IMR-90 (cell line): ENCODE results near the gene TMED10. TPM values are rescaled to one million over a fixed set of nuclear protein-coding genes. Genes with fewer than 3 reads are reported as not detected.

Experiments
- ATAC-seq: fragments of 200-7000 bp; cut with Tn5 transposase; 2 replicates; pipeline ENCODE4 v1.9.1; 2020; ENCODE audit warnings: low read depth, mild to moderate bottlenecking, moderate library complexity
- BruUV-seq: library from RNA; stranded (reverse); fragments of 400-500 nt; replicated peaks from 2 replicates; lab custom pipeline; 2021; lab: Mats Ljungman, UMichigan
- CTCF ChIA-PET: fragments of 300-600 bp; formaldehyde crosslinking; extraction: SDS; loops from one replicate; lab custom pipeline; 2021; ENCODE audit warnings: antibody characterized with exemption; lab: Yijun Ruan, JAX
- POLR2A ChIA-PET: fragments of 300-600 bp; sonication (Branson Sonifier 250); formaldehyde crosslinking; loops from one replicate; lab custom pipeline; 2022; ENCODE audit warnings: antibody characterized with exemption; ENCODE audit not compliant: unreplicated experiment; lab: Charles Lee
- DNase-seq: peaks from one replicate; pipeline ENCODE4 v3.0.0; 2013
- H2AFZ ChIP-seq: replicated peaks from 2 replicates; pipeline ENCODE3; 2013; ENCODE audit warnings: low read length, mild to moderate bottlenecking; ENCODE audit not compliant: poor library complexity
- H2AK5ac ChIP-seq: 2 replicates; pipeline ENCODE4 v1.6.1; 2013; ENCODE audit warnings: low read depth, low read length, inconsistent platforms
- H2AK9ac ChIP-seq: replicated peaks from 2 replicates; pipeline ENCODE3; 2013; ENCODE audit warnings: mild to moderate bottlenecking, low read depth, low read length, moderate library complexity; ENCODE audit not compliant: poor library complexity
- H2BK120ac ChIP-seq: 2 replicates; pipeline ENCODE4 v1.6.1; 2013; ENCODE audit warnings: low read depth, low read length, inconsistent platforms
- H2BK15ac ChIP-seq: 3 replicates; pipeline ENCODE4 v1.6.1; 2013; ENCODE audit warnings: low read depth, low read length, inconsistent platforms
- H2BK20ac ChIP-seq: 2 replicates; pipeline ENCODE4 v1.6.1; 2013; ENCODE audit warnings: low read depth, mild to moderate bottlenecking, inconsistent platforms, low read length, moderate library complexity
- H2BK5ac ChIP-seq: 2 replicates; pipeline ENCODE4 v1.6.1; 2013; ENCODE audit warnings: mild to moderate bottlenecking, low read depth, low read length, inconsistent platforms; ENCODE audit not compliant: poor library complexity, severe bottlenecking
- H3K14ac ChIP-seq: replicated peaks from 2 replicates; pipeline ENCODE4 v1.6.1; 2013; ENCODE audit warnings: low read depth, low read length, inconsistent platforms
- H3K18ac ChIP-seq: 2 replicates; pipeline ENCODE4 v1.6.1; 2013; ENCODE audit warnings: low read depth, low read length, control low read depth
- H3K23ac ChIP-seq: 2 replicates; pipeline ENCODE4 v1.6.1; 2013; ENCODE audit warnings: low read depth, low read length, inconsistent platforms
- H3K27ac ChIP-seq: 2 replicates; pipeline ENCODE4 v1.5.1; 2013; ENCODE audit warnings: mild to moderate bottlenecking, control low read depth, low read length; ENCODE audit not compliant: insufficient read depth
- H3K27me3 ChIP-seq: 2 replicates; pipeline ENCODE4 v1.6.1; 2013; ENCODE audit warnings: low read length; ENCODE audit not compliant: control insufficient read depth, insufficient read depth
- H3K36me3 ChIP-seq: 2 replicates; pipeline ENCODE4 v1.6.1; 2013; ENCODE audit warnings: low read length, mixed read lengths; ENCODE audit not compliant: control insufficient read depth, insufficient read depth
- H3K4ac ChIP-seq: 2 replicates; pipeline ENCODE4 v1.6.1; 2013; ENCODE audit warnings: low read depth, low read length, inconsistent platforms
- H3K4me1 ChIP-seq: 2 replicates; pipeline ENCODE4 v1.6.1; 2013; ENCODE audit warnings: low read length, mixed read lengths; ENCODE audit not compliant: control insufficient read depth, insufficient read depth
- H3K4me2 ChIP-seq: 2 replicates; pipeline ENCODE4 v1.6.1; 2013; ENCODE audit warnings: low read depth, mild to moderate bottlenecking, control low read depth, low read length, moderate library complexity
- H3K4me3 ChIP-seq: 2 replicates; pipeline ENCODE4 v1.5.1; 2013; ENCODE audit warnings: low read depth, mild to moderate bottlenecking, control low read depth, low read length, moderate library complexity; ENCODE audit not compliant: insufficient read depth
- H3K56ac ChIP-seq: 2 replicates; pipeline ENCODE4 v1.6.1; 2013; ENCODE audit warnings: low read length, inconsistent platforms; ENCODE audit not compliant: insufficient read depth; ENCODE audit errors: extremely low read depth
- H3K79me1 ChIP-seq, 2 experiments: 2 replicates each; pipeline ENCODE4 v1.6.1; 2013; ENCODE audit warnings: low read length in 2 of 2, inconsistent platforms in 1 of 2, low read depth in 1 of 2
- H3K9ac ChIP-seq: 2 replicates; pipeline ENCODE4 v1.6.1; 2013; ENCODE audit warnings: low read depth, low read length, control low read depth
- H3K9me1 ChIP-seq: 2 replicates; pipeline ENCODE4 v1.6.1; 2013; ENCODE audit warnings: low read length, inconsistent platforms; ENCODE audit not compliant: insufficient read depth
- H3K9me3 ChIP-seq: 2 replicates; pipeline ENCODE4 v1.6.1; 2013; ENCODE audit warnings: low read length; ENCODE audit not compliant: control insufficient read depth, insufficient read depth
- H4K20me1 ChIP-seq: 2 replicates; pipeline ENCODE4 v1.6.1; 2013; ENCODE audit warnings: low read length, inconsistent platforms; ENCODE audit not compliant: insufficient read depth
- H4K5ac ChIP-seq: 2 replicates; pipeline ENCODE4 v1.6.1; 2013; ENCODE audit warnings: mild to moderate bottlenecking, low read depth, low read length, control low read depth
- H4K8ac ChIP-seq, 2 experiments: 2 replicates each; pipeline ENCODE4 v1.6.1; 2013; ENCODE audit warnings: low read depth in 2 of 2, low read length in 2 of 2, control low read depth in 1 of 2, inconsistent platforms in 1 of 2
- H4K91ac ChIP-seq: 2 replicates; pipeline ENCODE4 v1.6.1; 2013; ENCODE audit warnings: low read depth, low read length, inconsistent platforms; ENCODE audit not compliant: insufficient read depth
- CEBPB ChIP-seq: IDR thresholded peaks from 2 replicates; pipeline ENCODE4 v1.6.1; 2012; ENCODE audit warnings: low read depth, low read length, improper control_type of control experiment
- CHD1 ChIP-seq: IDR thresholded peaks from 2 replicates; pipeline ENCODE4 v1.6.1; 2012; ENCODE audit warnings: low read depth, low read length, improper control_type of control experiment
- MAFK ChIP-seq: IDR thresholded peaks from 2 replicates; pipeline ENCODE4 v1.6.1; 2012; ENCODE audit warnings: low read depth, low read length, improper control_type of control experiment
- MAZ ChIP-seq: IDR thresholded peaks from 2 replicates; pipeline ENCODE4 v1.6.1; 2012; ENCODE audit warnings: low read depth, mild to moderate bottlenecking, low read length, improper control_type of control experiment, moderate library complexity, borderline replicate concordance
- RAD21 ChIP-seq: IDR thresholded peaks from 2 replicates; pipeline ENCODE4 v1.6.1; 2012; ENCODE audit warnings: low read length, improper control_type of control experiment
- WGBS, 2 experiments: methylation state at CpG; one replicate each; pipeline versions ENCODE4 v1.1.5 to v1.1.7; 2013; ENCODE audit warnings: missing lambda C conversion rate in 2 of 2; ENCODE audit not compliant: insufficient read length in 1 of 2; ENCODE audit errors: extremely low coverage in 2 of 2; 5-methylcytosine and 5-hydroxymethylcytosine counted together
- dilution Hi-C: fragments of 300-500 bp; cut with HindIII; formaldehyde crosslinking; loops from one replicate; pipeline ENCODE4 v1.14.3; 2018; ENCODE audit warnings: low sequenced_read_pairs; ENCODE audit not compliant: unreplicated experiment
- in situ Hi-C: fragments of 300-500 bp; cut with MboI; formaldehyde crosslinking; loops from 3 replicates; pipeline ENCODE4 v1.14.3; 2019; ENCODE audit warnings: low sequenced_read_pairs, inconsistent platforms, mixed read lengths
- intact Hi-C: fragments of 100-400 bp; cut with micrococcal nuclease; formaldehyde crosslinking; loops from 2 replicates; pipeline ENCODE4 v1.10.0; 2022
- polyA plus RNA-seq, 3 experiments: library from polyadenylated mRNA; depleted of rRNA; stranded (reverse); fragments of >200 nt; gene quantifications; 2 replicates each; pipeline ENCODE4 v1.2.3, GENCODE V29; 2012; ENCODE audit warnings: low replicate concordance in 1 of 3
- total RNA-seq: library from RNA; depleted of rRNA; stranded (reverse); fragments of >200 nt; gene quantifications from 2 replicates; pipeline ENCODE4 v1.2.3, GENCODE V29; 2012
- TF ChIP-seq, protein P1 (sequence below): fragments of 150-350 bp; IDR thresholded peaks from 2 replicates; pipeline ENCODE4 v1.6.1; 2016; ENCODE audit warnings: low read depth, mild to moderate bottlenecking, low read length, moderate library complexity, borderline replicate concordance

Gene TMED10
- total and polyA plus RNA-seq, 2 of the 4 experiments (the other 2 are of a cell fraction), result 254 to 441 TPM

DNA sequence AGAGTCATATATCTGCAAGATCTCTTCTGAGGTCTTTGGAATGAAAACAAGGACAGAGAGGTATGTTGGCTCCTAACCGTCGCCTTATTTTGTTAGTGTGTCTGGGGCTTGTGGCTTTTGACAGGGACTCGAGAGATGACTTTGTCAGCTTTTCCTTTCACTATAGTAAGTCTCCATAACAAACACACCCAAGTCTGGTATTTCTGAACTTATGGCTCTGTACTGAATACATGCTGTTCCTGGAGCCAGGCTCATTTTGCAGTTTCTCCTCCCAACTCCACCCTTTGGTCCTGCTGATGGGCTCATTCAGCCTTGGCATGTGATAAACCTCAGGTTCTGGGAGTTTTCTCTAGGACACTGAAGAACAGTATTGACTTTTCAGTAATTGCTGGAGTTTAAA is 27.7 kb upstream of the TMED10 start:
- H3K4me2 ChIP-seq, result no peak overlapping the region; the same call in 1 of the 2 replicates
- H2AFZ ChIP-seq, result no peak overlapping the region
- ChIA-PET CTCF (no interaction called here), POLR2A (no interaction called here)
- no peaks in the 10 kb centered on the region for H3K79me1 ChIP-seq
- H3K27ac ChIP-seq, result no peak overlapping the region
- WGBS, 2 experiments, result no CpG with 5 or more reads among the region's 3 CpGs
- H3K56ac ChIP-seq, result no peak overlapping the region
- in situ Hi-C loops, result no loop called here
- no TSS peak for BruUV-seq
- H3K14ac ChIP-seq, result no peak overlapping the region
- ATAC-seq (no peak), DNase-seq (no peak)
- H3K9me3 ChIP-seq, result no peaks in the 10 kb centered on the region
- H2BK120ac ChIP-seq, result no peak overlapping the region
- no peak overlapping the region for H3K9ac ChIP-seq
- no peak overlapping the region for H4K5ac ChIP-seq
- no peaks in the 10 kb centered on the region for H3K36me3 ChIP-seq
- H3K9me1 ChIP-seq, result no peaks in the 10 kb centered on the region
- H3K27me3 ChIP-seq, result no peaks in the 10 kb centered on the region
- no peak overlapping the region for H3K4me3 ChIP-seq
- H3K23ac ChIP-seq, result no peak overlapping the region
- H2BK20ac ChIP-seq, result no peak overlapping the region
- H2AK9ac ChIP-seq, result no peak overlapping the region
- dilution Hi-C loops, result no loop called here
- H2AK5ac ChIP-seq, result no peak overlapping the region; the same call in 1 of the 2 replicates
- no peak overlapping the region for H4K91ac ChIP-seq
- H3K4ac ChIP-seq, result no peak overlapping the region
- TF ChIP-seq CEBPB, result no peak
- TF ChIP-seq CHD1, result no peak
- no peak for TF ChIP-seq RAD21
- TF ChIP-seq, protein P1, sequence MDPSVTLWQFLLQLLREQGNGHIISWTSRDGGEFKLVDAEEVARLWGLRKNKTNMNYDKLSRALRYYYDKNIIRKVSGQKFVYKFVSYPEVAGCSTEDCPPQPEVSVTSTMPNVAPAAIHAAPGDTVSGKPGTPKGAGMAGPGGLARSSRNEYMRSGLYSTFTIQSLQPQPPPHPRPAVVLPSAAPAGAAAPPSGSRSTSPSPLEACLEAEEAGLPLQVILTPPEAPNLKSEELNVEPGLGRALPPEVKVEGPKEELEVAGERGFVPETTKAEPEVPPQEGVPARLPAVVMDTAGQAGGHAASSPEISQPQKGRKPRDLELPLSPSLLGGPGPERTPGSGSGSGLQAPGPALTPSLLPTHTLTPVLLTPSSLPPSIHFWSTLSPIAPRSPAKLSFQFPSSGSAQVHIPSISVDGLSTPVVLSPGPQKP, result no peak
- no peak for TF ChIP-seq MAFK
- no peak for TF ChIP-seq MAZ
- H3K18ac ChIP-seq, result no peak overlapping the region
- no peak overlapping the region for H2BK15ac ChIP-seq
- no peak overlapping the region for H4K8ac ChIP-seq
- no peak overlapping the region for H2BK5ac ChIP-seq
- H4K20me1 ChIP-seq, result no peaks in the 10 kb centered on the region
- intact Hi-C loops, result no loop called here
- H3K4me1 ChIP-seq, result peaks cover 2% of the 10 kb centered on the region; the same call in 1 of the 2 replicates
